Measurements from ENCODE around the gene NLGN2.

NLGN2 gene

DNA sequence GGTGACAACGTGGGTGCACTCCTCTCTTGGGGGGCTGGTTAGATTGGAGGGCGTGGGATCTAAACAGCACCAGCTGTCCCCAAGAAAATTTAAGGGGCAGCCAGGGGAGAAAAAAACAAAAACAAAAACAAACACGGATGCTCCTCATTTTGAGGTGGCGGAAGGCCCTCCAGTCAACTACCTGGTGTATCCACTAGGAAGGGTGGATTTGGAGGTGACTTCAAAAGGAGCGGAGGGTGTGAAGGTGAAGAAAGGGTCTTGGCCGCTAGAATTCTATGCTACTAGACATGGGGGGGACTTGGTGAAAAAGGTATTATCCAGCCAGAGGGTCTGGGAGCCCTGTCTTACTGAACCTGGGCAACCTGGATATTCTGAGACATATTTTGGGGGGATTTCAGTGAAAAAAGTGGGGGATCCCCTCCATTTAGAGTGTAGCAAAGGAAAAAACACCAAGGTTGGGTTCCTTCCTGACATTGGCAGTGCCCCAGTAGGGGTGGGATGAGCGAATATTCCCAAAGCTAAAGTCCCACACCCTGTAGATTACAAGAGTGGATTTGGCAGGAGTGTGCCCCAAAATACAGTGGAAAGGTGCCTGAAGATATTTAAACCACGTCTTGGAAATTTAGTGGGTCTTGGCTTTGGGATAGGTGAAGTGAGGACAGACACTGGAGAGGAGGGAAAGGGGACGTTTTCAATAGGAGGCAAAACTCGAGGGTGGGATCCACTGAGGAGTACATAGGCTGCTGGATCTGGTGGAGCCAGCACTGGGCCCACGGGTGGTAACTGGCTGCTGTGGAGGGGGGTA is 31.2 kb downstream of the NLGN2 start:
- peaks cover 39% of the 10 kb centered on the region for H3K27me3 ChIP-seq (ENCODE audit: insufficient read depth, low read length)
- peak overlapping the region; percentile 95 for H3K4me3 ChIP-seq (ENCODE audit: low read length)
- H3K9me3 ChIP-seq (ENCODE audit: insufficient read depth, low read depth, low read length) = no peaks in the 10 kb centered on the region
- peaks cover 16% of the 10 kb centered on the region for H3K4me1 ChIP-seq (ENCODE audit: insufficient read depth, low read length)
- H3K36me3 ChIP-seq (ENCODE audit: insufficient read depth, low read length) = no peaks in the 10 kb centered on the region
- H3K9ac ChIP-seq (ENCODE audit: low read depth, low read length) = peak overlapping the region; percentile 50; the same call in 1 of the 2 replicates
- WGBS = 28% methylated on average over 11 of the region's 11 CpGs
- H3K27ac ChIP-seq (ENCODE audit: low read depth, low read length) = no peak overlapping the region

DNA sequence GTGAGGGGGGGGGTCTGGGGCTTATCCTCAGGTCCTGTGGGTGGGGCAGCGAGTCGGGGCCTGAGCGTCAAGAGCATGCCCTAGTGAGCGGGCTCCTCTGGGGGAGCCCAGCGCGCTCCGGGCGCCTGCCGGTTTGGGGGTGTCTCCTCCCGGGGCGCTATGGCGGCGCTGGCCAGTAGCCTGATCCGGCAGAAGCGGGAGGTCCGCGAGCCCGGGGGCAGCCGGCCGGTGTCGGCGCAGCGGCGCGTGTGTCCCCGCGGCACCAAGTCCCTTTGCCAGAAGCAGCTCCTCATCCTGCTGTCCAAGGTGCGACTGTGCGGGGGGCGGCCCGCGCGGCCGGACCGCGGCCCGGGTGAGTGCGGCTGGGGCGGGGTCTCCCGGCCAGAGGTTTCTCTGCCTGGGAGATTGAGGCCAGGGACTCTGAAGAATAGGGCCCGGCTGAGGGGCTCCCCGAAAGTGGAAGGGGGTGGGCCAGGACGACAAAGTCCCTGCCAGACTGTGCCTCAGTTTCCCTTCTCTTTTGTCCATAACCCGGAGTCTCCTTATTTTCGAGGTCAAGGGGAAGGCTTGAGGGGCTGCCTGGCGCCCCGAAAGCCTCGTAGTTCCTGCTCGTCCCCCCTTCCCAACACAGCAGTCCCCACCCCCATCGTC is 31.9 kb downstream of the NLGN2 start, which contains the start of gene FGF11:
FGF11 (plus strand) TSS at position 51 of the 651 bp plus-strand sequence; CDS start at position 160, 109 bp downstream.
- H3K27ac ChIP-seq (ENCODE audit: low read depth, low read length) = peak within 1 kb of the TSS; percentile 96
- no peaks in the 10 kb centered on the region for H3K9me3 ChIP-seq (ENCODE audit: insufficient read depth, low read depth, low read length)
- H3K4me1 ChIP-seq (ENCODE audit: insufficient read depth, low read length) = peaks cover 21% of the 10 kb centered on the region
- WGBS = 2% methylated on average over 50 of the region's 50 CpGs
- H3K27me3 ChIP-seq (ENCODE audit: insufficient read depth, low read length) = peaks cover 39% of the 10 kb centered on the region
- no peaks in the 10 kb centered on the region for H3K36me3 ChIP-seq (ENCODE audit: insufficient read depth, low read length)
- H3K4me3 ChIP-seq (ENCODE audit: low read length) = peak within 1 kb of the TSS; percentile 95
- H3K9ac ChIP-seq (ENCODE audit: low read depth, low read length) = peak within 1 kb of the TSS; percentile 87

DNA sequence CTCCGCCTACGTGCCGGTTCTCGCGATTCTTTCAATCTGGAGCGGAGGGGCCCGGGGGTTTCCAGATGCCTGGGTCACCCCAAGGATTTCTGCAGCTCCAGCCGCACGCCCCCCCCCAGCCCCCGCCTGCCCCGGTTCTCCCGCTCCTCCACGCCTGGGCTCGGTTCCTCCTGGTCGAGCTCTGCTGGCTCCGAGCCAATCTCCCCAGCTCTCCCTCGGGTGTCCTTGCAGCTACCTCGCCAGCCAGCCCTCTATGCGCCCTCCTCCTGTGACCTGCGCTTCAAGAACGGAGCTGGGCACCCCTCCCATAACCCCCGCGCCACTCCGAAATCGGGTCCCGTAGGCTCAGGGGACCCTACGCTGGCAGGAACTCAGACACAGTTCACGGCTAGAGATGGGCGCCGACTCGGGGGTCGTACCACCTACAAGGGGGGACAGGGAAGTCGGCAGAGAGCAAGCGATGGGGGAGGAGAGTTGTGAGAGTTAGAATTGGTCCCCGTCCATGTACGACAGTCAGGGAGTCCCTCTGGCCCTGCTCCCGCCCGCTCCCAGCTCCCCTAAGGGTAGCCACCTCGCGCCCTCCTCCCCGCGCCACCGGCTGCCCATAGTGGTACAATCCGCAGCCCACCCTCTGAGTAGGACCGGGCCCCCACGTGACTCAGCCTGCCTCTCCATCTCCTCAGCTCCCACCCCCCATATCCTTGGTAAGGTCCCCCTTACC is 32.6 kb downstream of the NLGN2 start:
- Histone ChIP-seq H3K36me3 (ENCODE audit: insufficient read depth, low read length) (no peaks in the 10 kb centered on the region), H3K4me1 (ENCODE audit: insufficient read depth, low read length) (peaks cover 22% of the 10 kb centered on the region), H3K9ac (ENCODE audit: low read depth, low read length) (peak overlapping the region; percentile 87), H3K27me3 (ENCODE audit: insufficient read depth, low read length) (peaks cover 39% of the 10 kb centered on the region), H3K9me3 (ENCODE audit: insufficient read depth, low read depth, low read length) (no peaks in the 10 kb centered on the region), H3K4me3 (ENCODE audit: low read length) (peak overlapping the region; percentile 95), H3K27ac (ENCODE audit: low read depth, low read length) (peak overlapping the region; percentile 96)
- under 1% methylated on average over 46 of the region's 46 CpGs for WGBS

DNA sequence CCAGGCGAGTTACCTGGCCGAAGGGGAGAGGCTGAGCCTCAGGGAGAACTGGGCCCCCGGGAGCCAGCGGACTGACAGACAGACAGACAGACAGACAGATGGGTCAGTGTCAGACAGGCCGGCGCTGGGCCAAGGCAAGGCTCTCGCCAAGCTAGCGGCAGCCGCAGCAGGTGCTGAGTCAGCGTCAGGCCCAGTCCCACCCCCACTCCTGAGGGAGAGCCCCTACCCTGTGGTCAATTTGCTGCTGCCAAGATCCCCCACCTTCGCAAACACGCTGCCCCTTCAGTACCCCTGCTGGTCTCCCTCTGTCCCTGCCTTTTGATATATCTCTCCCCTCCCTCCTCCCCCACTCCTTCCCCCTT is 33.2 kb downstream of the NLGN2 start:
- Histone ChIP-seq H3K9me3 (ENCODE audit: insufficient read depth, low read depth, low read length) (no peaks in the 10 kb centered on the region), H3K27ac (ENCODE audit: low read depth, low read length) (peak overlapping the region; percentile 96), H3K9ac (ENCODE audit: low read depth, low read length) (peak overlapping the region; percentile 87), H3K4me3 (ENCODE audit: low read length) (peak overlapping the region; percentile 95), H3K27me3 (ENCODE audit: insufficient read depth, low read length) (peaks cover 39% of the 10 kb centered on the region), H3K4me1 (ENCODE audit: insufficient read depth, low read length) (peaks cover 22% of the 10 kb centered on the region), H3K36me3 (ENCODE audit: insufficient read depth, low read length) (no peaks in the 10 kb centered on the region)
- under 1% methylated on average over 12 of the region's 12 CpGs for WGBS

DNA sequence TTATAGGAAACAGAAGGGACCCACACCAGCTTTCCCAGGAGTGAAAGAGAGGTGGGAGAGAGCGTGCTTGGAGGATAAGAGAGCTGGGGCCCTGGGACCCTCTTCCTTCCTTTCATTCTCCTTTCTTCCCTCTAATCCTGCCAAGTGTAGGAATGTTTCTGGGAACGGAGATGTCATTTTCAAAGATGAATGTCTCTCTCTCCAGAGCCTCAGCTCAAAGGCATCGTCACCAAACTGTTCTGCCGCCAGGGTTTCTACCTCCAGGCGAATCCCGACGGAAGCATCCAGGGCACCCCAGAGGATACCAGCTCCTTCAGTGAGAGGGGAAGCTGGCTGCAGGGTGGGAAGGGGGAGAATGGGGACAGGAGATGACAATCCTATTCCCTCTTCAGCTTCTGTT is 33.6 kb downstream of the NLGN2 start:
- Histone ChIP-seq H3K4me3 (ENCODE audit: low read length) (peak overlapping the region; percentile 95), H3K27me3 (ENCODE audit: insufficient read depth, low read length) (peaks cover 35% of the 10 kb centered on the region)

DNA sequence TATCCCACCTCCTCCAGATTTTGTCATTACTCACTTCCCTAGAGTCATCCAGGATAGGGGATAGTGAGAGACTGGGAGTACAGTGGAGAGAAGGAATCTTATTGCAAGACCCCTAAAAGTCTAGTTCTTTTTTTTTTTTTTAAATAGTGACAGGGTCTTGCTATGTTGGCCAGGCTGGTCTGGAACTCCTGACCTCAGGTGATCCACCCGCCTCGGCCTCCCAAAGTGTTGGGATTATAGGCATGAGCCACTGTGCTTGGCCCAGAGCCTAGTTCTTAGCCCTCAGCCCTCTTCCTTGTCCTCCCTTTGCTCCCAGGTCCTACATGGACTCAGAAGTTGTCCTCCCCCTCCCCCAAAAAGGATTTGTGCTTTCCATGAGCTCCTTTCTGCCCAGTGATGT is 34.5 kb downstream of the NLGN2 start:
- H3K4me1 ChIP-seq (ENCODE audit: insufficient read depth, low read length) = peaks cover 27% of the 10 kb centered on the region
- 100% methylated on average over 2 of the region's 2 CpGs for WGBS
- H3K27ac ChIP-seq (ENCODE audit: low read depth, low read length) = no peak overlapping the region
- H3K9ac ChIP-seq (ENCODE audit: low read depth, low read length) = no peak overlapping the region
- no peaks in the 10 kb centered on the region for H3K9me3 ChIP-seq (ENCODE audit: insufficient read depth, low read depth, low read length)
- peaks cover 31% of the 10 kb centered on the region for H3K27me3 ChIP-seq (ENCODE audit: insufficient read depth, low read length)
- H3K36me3 ChIP-seq (ENCODE audit: insufficient read depth, low read length) = no peaks in the 10 kb centered on the region
- H3K4me3 ChIP-seq (ENCODE audit: low read length) = no peak overlapping the region

More for the DNA sequence above, 33.6 kb downstream of the NLGN2 start:
- WGBS = 37% methylated on average over 6 of the region's 7 CpGs
- Histone ChIP-seq H3K9me3 (ENCODE audit: insufficient read depth, low read depth, low read length) (no peaks in the 10 kb centered on the region), H3K36me3 (ENCODE audit: insufficient read depth, low read length) (no peaks in the 10 kb centered on the region), H3K27ac (ENCODE audit: low read depth, low read length) (peak overlapping the region; percentile 96), H3K4me1 (ENCODE audit: insufficient read depth, low read length) (peaks cover 23% of the 10 kb centered on the region), H3K9ac (ENCODE audit: low read depth, low read length) (peak overlapping the region; percentile 87)

DNA sequence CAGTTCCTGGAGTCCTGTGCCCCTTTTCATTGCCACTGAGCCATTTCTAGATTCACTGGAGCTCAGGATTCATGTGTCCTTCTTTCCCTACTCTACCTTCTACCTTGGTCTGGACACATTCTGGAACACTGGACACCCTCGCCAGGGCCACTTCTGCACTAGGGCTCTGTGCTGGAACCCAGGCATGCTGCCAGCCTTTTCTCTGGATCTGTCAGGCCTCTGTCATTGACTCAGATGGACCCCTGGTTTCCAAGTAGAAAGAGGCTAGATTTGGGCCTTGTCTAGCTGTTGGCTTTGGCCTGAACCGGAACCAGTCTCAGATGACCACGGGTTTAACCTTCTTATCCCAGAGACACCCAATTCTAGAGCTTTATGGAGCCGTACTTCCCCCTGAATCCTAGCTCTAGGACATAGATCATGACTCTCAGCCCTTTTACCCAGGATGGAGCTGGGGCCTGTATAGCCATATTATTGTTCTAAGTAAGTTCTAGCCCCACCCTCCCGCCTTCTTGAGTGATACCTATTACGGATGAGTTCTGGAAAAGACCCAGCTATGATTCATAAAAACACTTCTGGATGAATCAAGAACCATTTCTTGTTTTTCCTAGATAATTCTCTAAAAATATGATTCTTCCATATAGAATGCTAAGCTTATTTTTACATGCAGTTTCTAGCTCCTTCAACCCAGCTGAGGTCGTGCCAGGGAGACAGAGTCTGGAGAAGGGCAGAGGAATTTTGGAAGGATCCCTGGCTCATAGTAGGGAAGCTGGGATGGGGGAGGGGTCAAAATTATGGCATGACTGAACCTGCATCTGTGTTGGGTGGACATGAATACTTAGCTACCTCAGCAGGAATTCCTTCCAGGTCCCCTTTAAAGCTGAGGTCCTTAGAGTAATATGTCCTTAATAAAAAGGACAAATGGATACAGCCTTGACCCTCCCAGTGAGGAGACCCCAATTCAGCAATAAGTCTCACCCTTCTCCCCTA is 36.1 kb downstream of the NLGN2 start:
- 84% methylated on average over 7 of the region's 7 CpGs for WGBS
- peaks cover 17% of the 10 kb centered on the region for H3K27me3 ChIP-seq (ENCODE audit: insufficient read depth, low read length)
- no peaks in the 10 kb centered on the region for H3K36me3 ChIP-seq (ENCODE audit: insufficient read depth, low read length)
- no peak overlapping the region for H3K9ac ChIP-seq (ENCODE audit: low read depth, low read length)
- no peaks in the 10 kb centered on the region for H3K9me3 ChIP-seq (ENCODE audit: insufficient read depth, low read depth, low read length)
- H3K4me1 ChIP-seq (ENCODE audit: insufficient read depth, low read length) = peaks cover 22% of the 10 kb centered on the region
- no peak overlapping the region for H3K27ac ChIP-seq (ENCODE audit: low read depth, low read length)
- H3K4me3 ChIP-seq (ENCODE audit: low read length) = no peak overlapping the region

DNA sequence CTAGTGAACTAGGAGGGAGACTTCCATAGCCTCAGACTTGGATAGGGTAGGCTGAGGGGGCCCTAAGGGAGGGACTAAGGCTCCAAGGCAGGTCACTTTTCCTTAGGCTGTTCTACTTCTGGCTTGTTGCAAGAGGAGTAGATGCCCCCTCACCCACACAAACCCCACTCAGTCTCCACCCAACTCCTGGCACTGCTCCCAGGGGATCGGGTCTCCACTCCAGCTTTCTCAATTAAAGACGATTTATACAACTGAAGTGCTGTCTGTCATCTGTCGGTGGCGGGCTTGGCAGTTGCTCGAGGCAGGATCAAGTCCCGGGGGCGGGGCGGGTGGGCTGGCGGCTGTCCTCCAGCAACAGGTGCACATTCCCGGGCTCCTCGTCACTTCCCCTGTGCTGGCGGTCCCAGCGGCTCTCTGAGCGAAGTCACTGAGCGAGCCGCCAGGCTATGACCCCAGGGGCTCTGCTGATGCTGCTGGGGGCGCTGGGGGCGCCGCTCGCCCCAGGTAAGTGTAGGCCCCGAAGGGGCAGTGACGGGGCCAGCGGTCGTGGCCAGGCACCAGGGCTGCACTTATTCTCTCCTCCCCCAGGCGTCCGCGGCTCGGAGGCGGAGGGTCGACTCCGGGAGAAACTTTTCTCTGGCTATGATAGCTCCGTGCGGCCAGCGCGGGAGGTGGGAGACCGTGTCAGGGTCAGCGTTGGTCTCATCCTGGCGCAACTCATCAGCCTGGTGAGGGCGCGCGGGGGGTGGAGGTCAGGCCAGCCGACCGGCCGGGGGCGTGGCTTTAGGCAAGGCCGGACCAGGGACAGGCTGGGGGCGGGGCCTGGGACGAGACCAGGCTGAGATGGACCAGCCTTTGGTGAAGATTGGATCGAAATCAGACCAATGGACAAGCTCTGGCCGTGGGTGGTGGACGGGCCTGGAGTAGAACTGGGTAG is 37.3 kb downstream of the NLGN2 start, which contains the start of gene CHRNB1:
CHRNB1 (plus strand) TSS at position 380 of the 937 bp plus-strand sequence; CDS start at position 447, 67 bp downstream.
- 2% methylated on average over 51 of the region's 51 CpGs for WGBS
- peak within 1 kb of the TSS; percentile 81; the same call in 1 of the 2 replicates for H3K27ac ChIP-seq (ENCODE audit: low read depth, low read length)
- H3K4me3 ChIP-seq (ENCODE audit: low read length) = peak within 1 kb of the TSS; percentile 68
- H3K27me3 ChIP-seq (ENCODE audit: insufficient read depth, low read length) = peaks cover 5% of the 10 kb centered on the region; the same call in 1 of the 2 replicates
- H3K36me3 ChIP-seq (ENCODE audit: insufficient read depth, low read length) = no peaks in the 10 kb centered on the region
- H3K9me3 ChIP-seq (ENCODE audit: insufficient read depth, low read depth, low read length) = no peaks in the 10 kb centered on the region
- H3K4me1 ChIP-seq (ENCODE audit: insufficient read depth, low read length) = peaks cover 19% of the 10 kb centered on the region
- H3K9ac ChIP-seq (ENCODE audit: low read depth, low read length) = peak within 1 kb of the TSS; percentile 62

DNA sequence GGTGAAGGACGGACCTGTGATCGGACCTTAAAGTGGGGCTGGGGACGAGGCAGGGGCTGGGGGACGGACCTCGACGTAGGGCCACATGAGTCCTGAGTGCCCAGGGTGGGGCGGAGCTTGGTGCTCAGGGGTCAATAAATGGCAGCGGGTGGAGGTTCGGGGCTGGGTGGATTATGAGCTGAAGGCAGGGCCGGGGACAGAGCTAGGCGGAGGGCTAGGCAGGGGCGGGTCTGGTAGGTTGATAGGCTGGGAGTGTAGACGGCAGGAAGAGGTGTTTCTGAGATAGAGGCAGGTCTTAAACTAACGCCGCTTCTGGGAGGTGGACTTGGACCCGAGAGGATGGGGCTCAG is 37.9 kb downstream of the NLGN2 start:
- no peaks in the 10 kb centered on the region for H3K36me3 ChIP-seq (ENCODE audit: insufficient read depth, low read length)
- peak overlapping the region; percentile 68 for H3K4me3 ChIP-seq (ENCODE audit: low read length)
- H3K9me3 ChIP-seq (ENCODE audit: insufficient read depth, low read depth, low read length) = no peaks in the 10 kb centered on the region
- peak overlapping the region; percentile 81; the same call in 1 of the 2 replicates for H3K27ac ChIP-seq (ENCODE audit: low read depth, low read length)
- WGBS = 2% methylated on average over 16 of the region's 16 CpGs
- H3K4me1 ChIP-seq (ENCODE audit: insufficient read depth, low read length) = peaks cover 19% of the 10 kb centered on the region
- peaks cover 5% of the 10 kb centered on the region; the same call in 1 of the 2 replicates for H3K27me3 ChIP-seq (ENCODE audit: insufficient read depth, low read length)
- H3K9ac ChIP-seq (ENCODE audit: low read depth, low read length) = peak overlapping the region; percentile 62; the same call in 1 of the 2 replicates

Measured in HUES64 (cell line).